Common myeloid progenitor, CD34-positive (primary cell): Measurements from ENCODE around the gene MAEL. TPM values are rescaled to one million over a fixed set of nuclear protein-coding genes. Genes with fewer than 3 reads are reported as not detected.
A peak's percentile ranks its signal among the peaks of the same experiment; 100 is the strongest.

Source experiments
- CTCF ChIA-PET: fragments of 350-600 bp; sonication (Branson Sonifier 250); formaldehyde crosslinking; loops from one replicate; lab custom pipeline; 2021; ENCODE audit warnings: antibody characterized with exemption; lab: Charles Lee
- POLR2A ChIA-PET: fragments of 350-600 bp; sonication (Branson Sonifier 250); formaldehyde crosslinking; loops from one replicate; lab custom pipeline; 2021; ENCODE audit warnings: antibody characterized with exemption; lab: Charles Lee
- DNase-seq, 3 donors: peaks; one replicate each; pipeline versions ENCODE4 v3.0.0 to v3.0.0-alpha.2; 2013
- H3K27ac ChIP-seq, 2 experiments: 1 replicate in 1 of 2; 2 replicates in 1 of 2; pipeline ENCODE4 v1.7.0; 2013; ENCODE audit warnings: inconsistent platforms in 2 of 2, low read length in 2 of 2, mild to moderate bottlenecking in 2 of 2, low read depth in 1 of 2, moderate library complexity in 1 of 2; ENCODE audit not compliant: severe bottlenecking in 2 of 2, insufficient read depth in 1 of 2, poor library complexity in 1 of 2
- H3K27me3 ChIP-seq, 5 experiments: replicated peaks in 2 of 5; 1 replicate in 3 of 5; 2 replicates in 2 of 5; pipeline versions ENCODE4 v1.6.1 to v1.7.0; 2013; ENCODE audit warnings: low read length in 4 of 5, mild to moderate bottlenecking in 2 of 5, moderate library complexity in 2 of 5, inconsistent platforms in 1 of 5; ENCODE audit not compliant: insufficient read depth in 5 of 5, control insufficient read depth in 4 of 5
- H3K36me3 ChIP-seq, 4 experiments: 1 replicate in 2 of 4; 2 replicates in 2 of 4; pipeline versions ENCODE4 v1.6.1 to v1.7.0; 2013; ENCODE audit warnings: low read length in 3 of 4, control low read depth in 1 of 4, mild to moderate bottlenecking in 1 of 4; ENCODE audit not compliant: control insufficient read depth in 4 of 4, insufficient read depth in 4 of 4
- H3K4me1 ChIP-seq, 4 experiments: 1 replicate in 3 of 4; 2 replicates in 1 of 4; pipeline versions ENCODE4 v1.6.1 to v1.7.1; 2013; ENCODE audit warnings: low read length in 3 of 4, mild to moderate bottlenecking in 3 of 4, control low read depth in 1 of 4, inconsistent platforms in 1 of 4, moderate library complexity in 1 of 4; ENCODE audit not compliant: control insufficient read depth in 4 of 4, insufficient read depth in 4 of 4; ENCODE audit errors: control extremely low read depth in 1 of 4
- H3K4me3 ChIP-seq, 7 experiments: 1 replicate in 4 of 7; 2 replicates in 3 of 7; pipeline versions ENCODE4 v1.5.1 to v1.7.0; 2013; ENCODE audit warnings: mild to moderate bottlenecking in 7 of 7, low read length in 6 of 7, moderate library complexity in 6 of 7, inconsistent platforms in 2 of 7, low read depth in 2 of 7, control low read depth in 1 of 7; ENCODE audit not compliant: insufficient read depth in 4 of 7, control insufficient read depth in 1 of 7; ENCODE audit errors: extremely low read depth in 1 of 7
- H3K9me3 ChIP-seq, 5 experiments: 1 replicate in 4 of 5; 2 replicates in 1 of 5; pipeline versions ENCODE4 v1.6.1 to v1.7.1; 2013; ENCODE audit warnings: low read length in 4 of 5, mild to moderate bottlenecking in 2 of 5, inconsistent platforms in 1 of 5, low read depth in 1 of 5, moderate library complexity in 1 of 5; ENCODE audit not compliant: control insufficient read depth in 4 of 5, insufficient read depth in 2 of 5; ENCODE audit errors: control extremely low read depth in 1 of 5
- WGBS: methylation state at CpG from one replicate; pipeline ENCODE4 v1.1.5; 2013; ENCODE audit not compliant: insufficient coverage; 5-methylcytosine and 5-hydroxymethylcytosine counted together
- polyA plus RNA-seq: library from polyadenylated mRNA; unstranded; fragments of 120-200 nt; gene quantifications from one replicate; pipeline ENCODE4 v1.2.1, GENCODE V29; 2013

Gene MAEL
- polyA plus RNA-seq: not detected

GRCh38 chr1:166988974-166989515 is at the start of gene MAEL:
MAEL (plus strand) TSS chr1:166989280; CDS start chr1:166989353, 73 bp downstream.
- POLR2A ChIA-PET: no interaction called here
- peaks cover 0 to 4% (median 0%) of the 10 kb centered on the region in 5 experiments for H3K9me3 ChIP-seq
- no peak within 1 kb of the TSS for H3K27ac ChIP-seq
- no peak for DNase-seq
- H3K27me3 ChIP-seq: no peaks in the 10 kb centered on the region
- CTCF ChIA-PET: no interaction called here
- H3K4me1 ChIP-seq: no peaks in the 10 kb centered on the region
- H3K36me3 ChIP-seq: no peaks in the 10 kb centered on the region
- no peak within 1 kb of the TSS for H3K4me3 ChIP-seq
- 96% methylated on average over 45 of the region's 45 CpGs for WGBS

- Histone ChIP-seq H3K36me3 (no peaks in the 10 kb centered on the region), H3K27me3 (no peaks in the 10 kb centered on the region), H3K9me3 (no peaks in the 10 kb centered on the region), H3K27ac (no peak overlapping the region), H3K4me1 (peaks cover 5 to 15% (median 10%) of the 10 kb centered on the region in 4 experiments), H3K4me3 (no peak overlapping the region)
- POLR2A ChIA-PET: no interaction called here
- no peak for DNase-seq
- 96% methylated on average over 3 of the region's 5 CpGs for WGBS
- CTCF ChIA-PET: interaction anchor here (0.9 to 4.1 kb wide), 5 partner anchors 28 to 123 kb away, joined by 3 to 18 read pairs (median 3); no protein-coding TSS in a partner anchor
These were observed 49.2 kb upstream of the MAEL start for GRCh38 chr1:166939741-166940375.

- Histone ChIP-seq H3K4me3 (peak overlapping the region in 3 of 7 experiments; percentile 22 to 49 (median 35)), H3K36me3 (no peaks in the 10 kb centered on the region), H3K9me3 (no peaks in the 10 kb centered on the region), H3K27ac (no peak overlapping the region), H3K4me1 (peaks cover 8 to 38% (median 28%) of the 10 kb centered on the region in 4 experiments), H3K27me3 (peaks cover 0 to 12% (median 3%) of the 10 kb centered on the region in 5 experiments)
- POLR2A ChIA-PET: no interaction called here
- DNase-seq: peak; percentile 37 to 90 (median 81)
- 2% methylated on average over 5 of the region's 5 CpGs for WGBS
- CTCF ChIA-PET: interaction anchor here (0.9 to 3.4 kb wide), 2 partner anchors 34 to 108 kb away, joined by 3 to 12 read pairs; no protein-coding TSS in a partner anchor
These were observed 44.7 kb upstream of the MAEL start for GRCh38 chr1:166944186-166944967.

DNA sequence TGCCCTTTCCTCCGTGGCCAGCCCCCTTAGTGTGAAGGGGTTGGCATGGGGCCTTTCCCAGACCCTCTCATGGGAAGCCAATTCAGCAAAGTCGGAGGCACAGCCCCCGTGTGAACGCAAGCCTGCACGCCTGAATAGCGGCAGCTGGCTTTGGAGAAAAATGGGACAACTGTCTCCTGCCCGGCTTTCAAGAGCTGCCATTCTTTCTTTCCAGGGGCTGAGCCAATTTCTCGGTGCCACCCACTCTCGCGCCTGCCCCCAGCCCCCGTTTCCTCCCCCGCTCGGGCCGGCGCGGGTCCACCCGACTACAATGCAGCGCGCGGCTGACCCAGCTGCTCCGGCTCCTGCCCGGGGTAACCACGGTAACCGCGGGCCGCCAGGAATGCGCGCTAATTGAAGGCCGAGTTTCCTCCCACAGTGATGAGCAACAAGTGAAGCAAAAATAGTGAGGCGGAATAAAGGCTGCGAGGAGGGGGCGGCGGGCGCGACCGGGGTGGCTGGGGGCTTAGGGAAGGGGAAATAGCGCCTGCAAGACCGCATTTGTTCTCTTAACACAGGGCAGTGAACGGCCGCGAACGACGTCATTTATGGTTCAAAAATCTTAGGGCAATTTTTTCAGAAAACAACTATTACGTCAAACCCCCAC is 41.6 kb upstream of the MAEL start:
- no peak overlapping the region for H3K27ac ChIP-seq
- peaks cover 8 to 38% (median 28%) of the 10 kb centered on the region in 4 experiments for H3K4me1 ChIP-seq
- CTCF ChIA-PET: no interaction called here
- H3K36me3 ChIP-seq: no peaks in the 10 kb centered on the region
- peak; percentile 23 to 71 (median 58) for DNase-seq
- POLR2A ChIA-PET: interaction anchor here (0.6 kb wide), 1 partner anchor 21 kb away, joined by 4 read pairs; no protein-coding TSS in a partner anchor
- H3K27me3 ChIP-seq: peaks cover 0 to 19% (median 3%) of the 10 kb centered on the region in 5 experiments
- WGBS: 4% methylated on average over 31 of the region's 44 CpGs
- no peaks in the 10 kb centered on the region for H3K9me3 ChIP-seq
- peak overlapping the region in 6 of 7 experiments; percentile 9 to 65 (median 54) for H3K4me3 ChIP-seq

DNA sequence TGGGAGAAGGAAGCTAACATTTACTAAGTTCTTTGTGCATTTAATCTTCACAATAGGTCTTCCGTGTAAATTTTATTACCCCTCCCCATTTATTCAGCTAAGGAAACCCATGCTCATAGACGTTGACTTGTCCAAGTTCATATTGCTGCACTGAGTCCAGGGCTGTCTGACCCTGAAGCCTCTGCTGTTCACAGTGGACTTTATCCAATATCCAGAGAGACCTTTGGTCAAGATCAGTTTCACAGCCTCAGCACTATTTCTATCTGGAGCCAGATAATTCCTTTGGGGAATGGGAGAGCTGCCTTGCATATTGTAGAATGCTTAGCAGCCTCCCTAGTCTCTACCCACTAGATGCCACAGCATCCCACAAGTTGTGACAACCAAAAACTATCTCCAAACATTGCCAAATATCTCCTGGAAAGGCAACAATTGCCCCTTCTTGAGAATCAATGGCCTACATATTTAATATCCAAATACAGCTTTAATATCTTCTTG is 40.2 kb upstream of the MAEL start:
- POLR2A ChIA-PET: no interaction called here

GRCh38 chr1:166950156-166950555 is 38.9 kb upstream of the MAEL start:
- Histone ChIP-seq H3K4me3 (no peak overlapping the region), H3K9me3 (no peaks in the 10 kb centered on the region), H3K36me3 (no peaks in the 10 kb centered on the region), H3K27ac (no peak overlapping the region), H3K4me1 (peaks cover 0 to 20% (median 16%) of the 10 kb centered on the region in 4 experiments), H3K27me3 (peaks cover 0 to 19% (median 3%) of the 10 kb centered on the region in 5 experiments)
- ChIA-PET CTCF (interaction anchor here (1.2 kb wide), 1 partner anchor 27 kb away, joined by 3 read pairs; no protein-coding TSS in a partner anchor), POLR2A (no interaction called here)
- no peak for DNase-seq
- 100% methylated on average over 2 of the region's 2 CpGs for WGBS

More for the DNA sequence above, 40.2 kb upstream of the MAEL start:
- Histone ChIP-seq H3K36me3 (no peaks in the 10 kb centered on the region), H3K27me3 (peaks cover 0 to 19% (median 3%) of the 10 kb centered on the region in 5 experiments), H3K9me3 (no peaks in the 10 kb centered on the region), H3K4me3 (no peak overlapping the region), H3K27ac (no peak overlapping the region), H3K4me1 (peaks cover 6 to 33% (median 27%) of the 10 kb centered on the region in 4 experiments)
- DNase-seq: no peak
- 95% methylated on average over 2 of the region's 2 CpGs for WGBS
- CTCF ChIA-PET: interaction anchor here (1.2 to 1.6 kb wide), 3 partner anchors 25 to 39 kb away, joined by 3 to 6 read pairs (median 5); no protein-coding TSS in a partner anchor
